Stimulated activated CD4-positive, alpha-beta T cell treated with anti-CD3 and anti-CD28 coated beads, Interleukin-4, amount 100 ng/mL, for 4 hours (primary cell): ENCODE measurements around the gene MET.
"Not testable (repeated sequence)": the region's sequence is repeated elsewhere in the genome, so short reads cannot be mapped to it uniquely, and the experiment has no call there.

Experiments
- DNase-seq, 2 experiments: peaks; one replicate each; pipeline ENCODE4 v3.0.0-alpha.2; 2020

MET gene

GRCh38 chr7:116812860-116813259 lies 140.9 kb downstream of the MET start:
- no peak for DNase-seq

GRCh38 chr7:116813371-116813770 lies 141.4 kb downstream of the MET start:
- not testable (repeated sequence) for DNase-seq

DNA sequence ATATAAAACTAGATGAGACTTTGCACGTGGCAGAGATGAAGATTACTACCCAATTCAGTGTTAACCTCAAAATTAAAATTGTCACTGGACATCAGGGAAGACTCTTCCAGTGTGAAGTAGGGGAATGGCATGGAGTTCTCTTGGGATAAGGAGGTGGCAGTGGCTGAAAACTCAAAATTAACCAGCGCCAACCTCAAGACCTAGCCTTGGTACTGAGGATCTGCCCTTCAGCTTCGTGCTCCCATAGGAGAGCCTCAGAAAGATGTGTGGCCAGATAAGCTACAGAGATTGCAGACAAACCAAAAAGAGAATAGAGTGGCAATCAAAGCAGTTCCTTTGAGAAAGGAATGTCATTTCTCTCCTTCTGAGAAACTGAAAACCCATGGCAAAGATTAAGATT lies 143.0 kb downstream of the MET start:
- DNase-seq = no peak

GRCh38 chr7:116820149-116820548 lies 148.2 kb downstream of the MET start:
- no peak for DNase-seq

- DNase-seq = not testable (repeated sequence)
These were observed 149.7 kb downstream of the MET start for GRCh38 chr7:116821647-116822046.

DNA sequence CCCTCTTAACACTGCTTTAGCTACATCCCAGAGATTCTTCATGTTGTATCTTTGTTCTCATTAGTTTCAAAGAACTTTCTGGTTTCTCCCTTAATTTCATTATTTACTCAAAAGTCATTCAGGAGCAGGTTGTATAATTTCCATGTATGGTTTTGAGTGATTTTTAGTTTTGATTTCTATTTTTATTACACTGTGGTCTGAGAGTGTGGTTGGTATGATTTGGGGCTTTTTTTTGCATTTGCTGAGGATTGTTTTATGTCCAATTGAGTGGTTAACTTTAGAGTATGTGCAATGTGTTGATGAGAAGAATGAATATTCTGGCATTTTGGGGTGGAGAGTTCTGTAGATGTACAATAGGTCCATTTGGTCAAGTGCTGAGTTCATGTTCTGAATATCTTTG lies 152.5 kb downstream of the MET start:
- DNase-seq = no peak

DNA sequence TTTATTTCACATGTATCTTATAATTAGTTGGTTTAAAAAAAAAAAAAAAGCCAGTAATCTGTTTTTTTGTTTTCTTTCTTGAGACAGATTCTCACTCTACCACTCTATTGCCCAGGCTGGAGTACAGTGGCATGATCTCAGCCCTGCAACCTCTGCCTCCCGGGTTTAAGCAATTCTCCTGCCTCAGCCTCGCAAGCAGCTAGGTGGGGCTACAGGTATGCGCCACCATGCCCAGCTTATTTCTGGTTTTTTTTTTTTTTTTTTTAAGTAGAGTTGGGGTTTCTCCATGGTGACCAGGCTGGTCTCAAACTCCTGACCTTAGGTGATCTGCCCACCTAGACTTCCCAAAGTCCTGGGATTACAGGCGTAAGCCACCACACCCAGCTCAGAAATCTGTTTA lies 156.3 kb downstream of the MET start:
- no peak for DNase-seq

- no peak for DNase-seq
These were observed 157.0 kb downstream of the MET start for GRCh38 chr7:116829041-116829440.

GRCh38 chr7:116829493-116829892 lies 157.5 kb downstream of the MET start:
- DNase-seq = no peak

GRCh38 chr7:116832692-116833091 lies 160.7 kb downstream of the MET start:
- DNase-seq = no peak

DNA sequence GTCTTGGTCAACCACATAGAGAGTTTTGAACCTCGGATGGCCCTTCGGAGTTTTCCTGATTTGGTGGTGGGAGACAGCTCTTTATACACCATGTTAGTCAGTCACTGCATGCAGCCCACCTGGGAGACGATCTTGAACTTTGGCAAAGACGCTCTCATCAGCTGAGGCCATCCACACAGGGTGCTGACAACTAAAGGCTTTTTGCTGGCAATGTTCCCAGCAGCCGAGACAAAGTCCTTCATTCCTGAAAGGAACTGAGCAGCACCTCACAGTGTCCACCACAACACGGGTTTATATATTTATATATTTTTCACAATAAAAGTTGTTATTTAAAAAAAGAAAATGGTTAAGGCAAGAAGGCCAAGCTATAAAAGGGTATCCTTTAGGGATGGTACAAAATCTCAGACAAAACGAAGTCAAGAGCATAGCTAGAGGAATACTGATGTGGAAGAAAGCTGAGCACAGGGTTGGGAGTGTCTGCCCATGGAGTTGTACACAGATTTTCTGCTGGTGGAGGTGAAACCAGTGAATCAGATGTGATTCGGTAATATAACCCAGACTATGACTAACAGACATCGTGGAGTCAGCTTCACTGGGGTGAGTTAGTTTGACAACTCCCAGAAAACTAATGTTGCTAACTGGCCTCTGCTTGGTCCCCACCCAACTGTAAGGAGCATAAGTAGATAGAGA lies 163.0 kb downstream of the MET start:
- DNase-seq = no peak

DNA sequence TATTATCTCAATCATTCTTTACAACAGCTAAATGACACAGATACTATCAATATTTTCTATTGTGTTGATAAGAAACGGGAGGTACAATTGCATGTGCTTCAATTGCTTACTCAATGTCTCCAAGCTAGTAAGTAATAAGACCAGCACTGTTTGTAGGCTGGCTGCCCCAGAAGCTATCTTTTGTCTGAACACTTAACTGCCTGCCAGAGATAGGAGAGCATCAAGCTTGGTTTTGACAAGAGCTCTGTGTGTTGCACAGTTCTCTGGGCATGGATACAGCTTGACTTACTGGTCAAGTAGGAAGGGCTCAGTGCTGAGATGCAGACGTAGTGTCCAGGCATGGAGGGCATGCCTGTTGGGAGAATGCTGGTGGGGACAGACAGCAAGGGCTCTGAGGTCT lies 164.1 kb downstream of the MET start:
- DNase-seq = no peak

GRCh38 chr7:116836911-116837310 lies 164.9 kb downstream of the MET start:
- no peak for DNase-seq

- DNase-seq = no peak
These were observed 165.6 kb downstream of the MET start for GRCh38 chr7:116837586-116837985.

DNA sequence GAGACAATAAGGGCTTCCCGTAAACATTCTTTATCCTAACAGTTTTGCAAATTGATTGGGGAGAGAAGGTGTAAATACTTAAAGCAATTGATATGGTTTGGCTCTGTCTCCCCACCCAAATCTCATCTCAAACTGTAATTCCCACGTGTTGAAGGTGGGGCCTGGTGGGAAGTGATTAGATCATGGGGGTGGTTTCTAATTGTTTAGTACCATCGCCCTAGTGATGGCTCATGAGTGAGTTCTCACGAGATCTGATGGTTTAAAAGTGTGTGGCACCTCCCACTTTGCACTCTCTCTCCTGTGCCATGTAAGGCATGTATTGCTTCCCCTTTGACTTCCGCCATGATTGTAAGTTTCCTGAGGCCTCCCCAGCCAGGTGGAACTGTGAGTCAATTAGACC lies 168.3 kb downstream of the MET start:
- no peak for DNase-seq

DNA sequence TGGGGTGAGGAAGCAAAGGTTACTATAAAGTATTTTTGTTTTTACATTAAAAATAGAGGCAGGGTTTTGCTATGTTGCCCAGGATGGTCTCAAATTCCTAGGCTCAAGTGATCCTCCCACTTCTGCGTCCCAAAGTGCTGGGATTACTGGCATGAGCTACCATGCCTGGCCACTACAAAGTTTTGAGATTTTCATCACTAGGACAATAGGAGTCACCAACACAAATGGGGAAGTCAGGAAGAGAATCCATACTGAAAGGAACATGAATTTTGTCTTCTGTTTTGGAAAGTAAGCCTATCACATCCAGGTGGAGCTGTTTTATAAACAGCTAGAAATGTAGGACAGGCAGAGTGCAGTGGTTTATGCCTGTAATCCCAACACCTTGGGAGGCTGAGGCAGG lies 170.4 kb downstream of the MET start:
- DNase-seq = no peak

GRCh38 chr7:116843378-116843777 lies 171.4 kb downstream of the MET start:
- DNase-seq = no peak
